C4-2B (cell line): Measurements from ENCODE around the gene EFCAB6.

Experiments used
- ZFX ChIP-seq: fragments of 450-650 bp; IDR thresholded peaks from 2 replicates; pipeline ENCODE4 v1.6.1; 2017
- TF ChIP-seq, protein P1 (sequence below): fragments of 450-650 bp; conservative IDR thresholded peaks from 2 replicates; pipeline ENCODE4 v1.5.1; 2017; ENCODE audit warnings: mild to moderate bottlenecking

DNA sequence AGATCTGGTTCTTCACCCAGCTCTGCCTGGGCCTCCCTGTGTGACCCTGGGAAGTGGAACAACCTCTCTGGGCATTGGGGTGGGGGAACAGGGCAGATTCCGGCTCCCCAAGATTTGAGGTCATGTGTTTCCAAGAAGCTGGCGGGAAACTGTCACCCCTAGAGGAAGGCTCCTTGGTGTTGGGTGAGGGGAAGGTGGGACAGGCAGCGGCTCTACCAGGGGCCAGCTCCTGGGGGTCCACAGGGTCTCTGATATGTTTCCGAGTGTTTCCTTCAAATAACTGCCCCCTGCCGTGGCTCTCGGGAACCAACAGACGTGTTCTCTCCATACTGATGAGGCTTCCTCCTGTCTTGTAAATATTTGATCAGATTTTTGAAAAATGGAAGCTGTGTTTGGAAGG, 321.8 kb downstream of the EFCAB6 start:
- TF ChIP-seq, protein P1, sequence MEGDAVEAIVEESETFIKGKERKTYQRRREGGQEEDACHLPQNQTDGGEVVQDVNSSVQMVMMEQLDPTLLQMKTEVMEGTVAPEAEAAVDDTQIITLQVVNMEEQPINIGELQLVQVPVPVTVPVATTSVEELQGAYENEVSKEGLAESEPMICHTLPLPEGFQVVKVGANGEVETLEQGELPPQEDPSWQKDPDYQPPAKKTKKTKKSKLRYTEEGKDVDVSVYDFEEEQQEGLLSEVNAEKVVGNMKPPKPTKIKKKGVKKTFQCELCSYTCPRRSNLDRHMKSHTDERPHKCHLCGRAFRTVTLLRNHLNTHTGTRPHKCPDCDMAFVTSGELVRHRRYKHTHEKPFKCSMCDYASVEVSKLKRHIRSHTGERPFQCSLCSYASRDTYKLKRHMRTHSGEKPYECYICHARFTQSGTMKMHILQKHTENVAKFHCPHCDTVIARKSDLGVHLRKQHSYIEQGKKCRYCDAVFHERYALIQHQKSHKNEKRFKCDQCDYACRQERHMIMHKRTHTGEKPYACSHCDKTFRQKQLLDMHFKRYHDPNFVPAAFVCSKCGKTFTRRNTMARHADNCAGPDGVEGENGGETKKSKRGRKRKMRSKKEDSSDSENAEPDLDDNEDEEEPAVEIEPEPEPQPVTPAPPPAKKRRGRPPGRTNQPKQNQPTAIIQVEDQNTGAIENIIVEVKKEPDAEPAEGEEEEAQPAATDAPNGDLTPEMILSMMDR: no peak
- TF ChIP-seq ZFX: no peak
